K562 (cell line): Measurements from ENCODE around the gene COL8A2. TPM values are rescaled to one million over a fixed set of nuclear protein-coding genes. Genes with fewer than 3 reads are reported as not detected.

Experiments
- ATF7 ChIP-seq: fragments of 450-650 bp; IDR thresholded peaks from 2 replicates; pipeline ENCODE4 v1.7.1; 2014; ENCODE audit warnings: mild to moderate bottlenecking, moderate library complexity
- CAMTA2 ChIP-seq: fragments of 250-450 bp; sonication (Bioruptor Pico); conservative IDR thresholded peaks from 2 replicates; pipeline ENCODE4 v1.5.1; 2022
- CLOCK ChIP-seq: fragments of 250-450 bp; sonication (Bioruptor Pico); IDR thresholded peaks from 2 replicates; pipeline ENCODE4 v1.4.0; 2020; ENCODE audit warnings: mild to moderate bottlenecking, moderate library complexity, borderline replicate concordance
- DMBX1 ChIP-seq: fragments of 250-450 bp; sonication (Bioruptor Pico); IDR thresholded peaks from 2 replicates; pipeline ENCODE4 v1.8.0; 2022; ENCODE audit warnings: inconsistent platforms, mild to moderate bottlenecking, moderate library complexity, borderline replicate concordance
- DPF2 ChIP-seq: fragments of 450-650 bp; IDR thresholded peaks from 2 replicates; pipeline ENCODE4 v1.6.1; 2016
- ELF1 ChIP-seq: fragments of 200-800 bp; sonication (Bioruptor generic); IDR thresholded peaks from 2 replicates; pipeline ENCODE4 v1.6.1; 2016; ENCODE audit warnings: missing genetic modification characterization, missing compliant biosample characterization
- ETV1 ChIP-seq: fragments of 450-650 bp; conservative IDR thresholded peaks from 2 replicates; pipeline ENCODE4 v1.6.1; 2016; ENCODE audit warnings: missing genetic modification characterization, control low read depth, low read depth, missing compliant biosample characterization
- EWSR1 ChIP-seq: fragments of 450-650 bp; IDR thresholded peaks from 2 replicates; pipeline ENCODE4 v1.6.1; 2018; ENCODE audit warnings: borderline replicate concordance, mild to moderate bottlenecking, low read depth, moderate library complexity; ENCODE audit not compliant: partially characterized antibody
- FOXJ3 ChIP-seq: sonication (generic); formaldehyde crosslinking; IDR thresholded peaks from 2 replicates; pipeline ENCODE4 v1.4.0; 2020; ENCODE audit warnings: mild to moderate bottlenecking, missing genetic modification reagents
- HMGN3 ChIP-seq: IDR thresholded peaks from 2 replicates; pipeline ENCODE4 v1.6.1; 2011; ENCODE audit warnings: borderline replicate concordance, low read depth, mild to moderate bottlenecking, mixed read lengths, low read length; ENCODE audit not compliant: insufficient read length; ENCODE audit errors: extremely low read depth
- MYBL2 ChIP-seq, 2 experiments: fragments of 450-650 bp in 1 of 2; sonication (generic) in 1 of 2; formaldehyde crosslinking in 1 of 2; IDR thresholded peaks; 2 replicates each; pipeline versions ENCODE4 v1.6.1 to v1.8.1; 2017 to 2022; ENCODE audit warnings: borderline replicate concordance in 1 of 2, inconsistent platforms in 1 of 2, low read depth in 1 of 2, mild to moderate bottlenecking in 1 of 2, missing genetic modification reagents in 1 of 2, moderate library complexity in 1 of 2
- MYC ChIP-seq, 2 experiments: fragments of 250-450 bp in 1 of 2; sonication (Bioruptor Pico) in 1 of 2; IDR thresholded peaks; 2 replicates each; pipeline versions ENCODE4 v1.5.1 to v1.6.1; 2012 to 2021; ENCODE audit warnings: low read depth in 2 of 2, borderline replicate concordance in 1 of 2, improper control_type of control experiment in 1 of 2, low read length in 1 of 2, mild to moderate bottlenecking in 1 of 2, moderate library complexity in 1 of 2
- NCOA1 ChIP-seq: fragments of 450-650 bp; IDR thresholded peaks from 2 replicates; pipeline ENCODE4 v1.6.1; 2016; ENCODE audit warnings: low read depth
- PHF20 ChIP-seq: fragments of 450-650 bp; IDR thresholded peaks from 2 replicates; pipeline ENCODE4 v1.6.1; 2018; ENCODE audit not compliant: partially characterized antibody
- RBFOX2 ChIP-seq: fragments of 200-400 bp; formaldehyde crosslinking; IDR thresholded peaks from 2 replicates; pipeline ENCODE4 v1.6.1; 2017; ENCODE audit warnings: low read depth, mild to moderate bottlenecking, low read length, moderate library complexity
- SMAD2 ChIP-seq: fragments of 150-350 bp; IDR thresholded peaks from 2 replicates; pipeline ENCODE4 v1.6.1; 2014; ENCODE audit warnings: low read depth, mild to moderate bottlenecking, low read length
- SUPT5H ChIP-seq: fragments of 450-650 bp; IDR thresholded peaks from 2 replicates; pipeline ENCODE4 v1.6.1; 2016
- TFE3 ChIP-seq: fragments of 450-650 bp; formaldehyde crosslinking; IDR thresholded peaks from 2 replicates; pipeline ENCODE4 v1.4.0; 2020; ENCODE audit warnings: mild to moderate bottlenecking, mixed read lengths
- TSC22D4 ChIP-seq: fragments of 450-650 bp; IDR thresholded peaks from 2 replicates; pipeline ENCODE4 v1.6.1; 2016; ENCODE audit warnings: missing genetic modification characterization, missing biosample characterization, control low read depth
- ZBTB9 ChIP-seq: fragments of 450-650 bp; formaldehyde crosslinking; IDR thresholded peaks from 2 replicates; pipeline ENCODE4 v1.4.0; 2020; ENCODE audit warnings: mild to moderate bottlenecking, moderate library complexity
- ZNF133 ChIP-seq: fragments of 250-450 bp; sonication (Bioruptor Pico); IDR thresholded peaks from 2 replicates; pipeline ENCODE4 v1.4.0; 2020; ENCODE audit warnings: mild to moderate bottlenecking
- ZNF77 ChIP-seq: fragments of 250-450 bp; sonication (Bioruptor Pico); IDR thresholded peaks from 2 replicates; pipeline ENCODE4 v1.5.0; 2020
- polyA plus RNA-seq, 8 experiments: library from polyadenylated mRNA; depleted of rRNA in 4 of 8; stranded (reverse) in 5 of 8; unstranded in 3 of 8; fragments of >200 nt; fragmentation: Nextera tagmentation in 2 of 8; fragmentation: Illumina TruSeq in 1 of 8; extraction: Ambion mirVana in 2 of 8; extraction: Trizol in 1 of 8; gene quantifications; 2 replicates each; pipeline versions ENCODE4 v1.2.1 to v1.2.3, GENCODE V29; 2011 to 2014; ENCODE audit warnings: inconsistent platforms in 1 of 8, missing spikeins in 1 of 8
- total RNA-seq, 7 experiments: library from RNA; depleted of rRNA in 6 of 7; stranded (reverse); fragments of >200 nt in 6 of 7; fragmentation: Illumina TruSeq in 2 of 7; extraction: Trizol in 2 of 7; gene quantifications; 2 replicates each; pipeline versions ENCODE4 v1.2.1 to v1.2.3, GENCODE V29; 2011 to 2021; ENCODE audit warnings: low replicate concordance in 1 of 7

The COL8A2 gene
- total and polyA plus RNA-seq, 9 of the 15 experiments (the other 6 are each of a cell fraction or from before 2014, with no cell fraction given): 0.03 to 0.14 (median 0.04) TPM; not detected in 5

GRCh38 chr1:36161641-36162531 is 36.9 kb upstream of the COL8A2 start (continued):
- TF ChIP-seq SUPT5H (0 out of 2 replicates have a peak, but pooled peaks have one; percentile 36), DMBX1 (CRISPR knock-in tag) (peak; percentile 24; the same call in 1 of the 2 replicates), ETV1 (tag) (0 out of 2 replicates have a peak, but pooled peaks have one; percentile 6), ZNF77 (no peak), RBFOX2 (peak; percentile 43; the same call in 1 of the 2 replicates), ZBTB9 (CRISPR knock-in tag) (peak; percentile 81), ZNF133 (CRISPR knock-in tag) (no peak), CLOCK (CRISPR knock-in tag) (no peak), PHF20 (no peak), MYBL2 (IDR thresholded peaks at IDR 0.05; ENCODE audit: low read depth) (peak; percentile 48; the same call in 1 of the 2 replicates), MYBL2 (CRISPR knock-in tag; IDR thresholded peaks at IDR 0.05; ENCODE audit: borderline replicate concordance) (no peak), CAMTA2 (CRISPR knock-in tag) (no peak), HMGN3 (no peak), DPF2 (peak; percentile 32; the same call in 1 of the 2 replicates), TFE3 (no peak), ATF7 (peak; percentile 52), SMAD2 (no peak), FOXJ3 (CRISPR knock-in tag) (no peak), MYC (IDR thresholded peaks at IDR 0.05; ENCODE audit: low read depth, low read length) (no peak), MYC (CRISPR knock-in tag; IDR thresholded peaks at IDR 0.05; ENCODE audit: borderline replicate concordance, low read depth) (no peak), EWSR1 (no peak), ELF1 (tag) (no peak; the same call in 1 of the 2 replicates), NCOA1 (no peak), TSC22D4 (tag) (no peak)
